ENCODE data around the gene MYT1.

MYT1 gene

GRCh38 chr20:64236137-64237088 is 72.2 kb downstream of the MYT1 start:
- no peak for DNase-seq

- no peak for DNase-seq
Measured at GRCh38 chr20:64237316-64237715, 73.1 kb downstream of the MYT1 start.

- no peak for DNase-seq
Measured at GRCh38 chr20:64238115-64238825, 74.0 kb downstream of the MYT1 start.

- DNase-seq, result no peak
Measured at GRCh38 chr20:64238851-64239387, 74.7 kb downstream of the MYT1 start.

GRCh38 chr20:64239449-64240242 is 75.4 kb downstream of the MYT1 start:
- DNase-seq, result no peak

GRCh38 chr20:64240243-64241015 is 76.2 kb downstream of the MYT1 start:
- no peak for DNase-seq

GRCh38 chr20:64241061-64241460 is 76.8 kb downstream of the MYT1 start:
- DNase-seq, result no peak

- DNase-seq, result no peak
Measured at GRCh38 chr20:64242003-64242796, 77.9 kb downstream of the MYT1 start.

GRCh38 chr20:64242797-64243475 is 78.7 kb downstream of the MYT1 start:
- DNase-seq, result no peak

GRCh38 chr20:64244281-64244805 is 80.1 kb downstream of the MYT1 start:
- no peak for DNase-seq

- DNase-seq, result no peak
Measured at GRCh38 chr20:64244870-64245603, 80.8 kb downstream of the MYT1 start.

GRCh38 chr20:64245746-64246595 is 81.7 kb downstream of the MYT1 start:
- DNase-seq, result no peak

GRCh38 chr20:64246616-64247306 is 82.5 kb downstream of the MYT1 start:
- DNase-seq, result no peak

- DNase-seq, result no peak
Measured at GRCh38 chr20:64247307-64247618, 83.0 kb downstream of the MYT1 start.

- DNase-seq, result no peak
Measured at GRCh38 chr20:64247970-64248841, 84.0 kb downstream of the MYT1 start.

- DNase-seq, result no peak
Measured at GRCh38 chr20:64250027-64250426, 85.8 kb downstream of the MYT1 start.

- DNase-seq, result no peak
Measured at GRCh38 chr20:64253000-64253383, 88.7 kb downstream of the MYT1 start.

Measured in NCI-H1105 (cell line).